ENCODE results near the gene STYXL2. TPM values are rescaled to one million over a fixed set of nuclear protein-coding genes. Genes with fewer than 3 reads are reported as not detected.
A peak's percentile ranks its signal among the peaks of the same experiment; 100 is the strongest.

The STYXL2 gene
- total RNA-seq, 1 donor from 2014 or later: not detected

GRCh38 chr1:167065471-167065870, 28.4 kb upstream of the STYXL2 start:
- Mint-ChIP-seq H3K4me3 (ENCODE audit: low read depth) (no peak overlapping the region), H3K27ac (no peak overlapping the region), H3K36me3 (ENCODE audit: low read depth) (no peaks in the 10 kb centered on the region), H3K9me3 (no peaks in the 10 kb centered on the region), H3K4me1 (ENCODE audit: low read depth) (peaks cover 3% of the 10 kb centered on the region), H3K27me3 (ENCODE audit: low read depth) (peaks cover 7% of the 10 kb centered on the region)
- no peak for DNase-seq (ENCODE audit: low spot score)
- intact Hi-C loops (cut with micrococcal nuclease): loop anchor here (5.0 to 10.0 kb wide), 5 partner anchors 202 to 492 kb away; no protein-coding TSS in a partner anchor

- peak overlapping the region; percentile 41 for H3K4me3 Mint-ChIP-seq (ENCODE audit: low read depth)
- no peaks in the 10 kb centered on the region for H3K9me3 Mint-ChIP-seq
- H3K27ac Mint-ChIP-seq: no peak overlapping the region
- no peaks in the 10 kb centered on the region for H3K36me3 Mint-ChIP-seq (ENCODE audit: low read depth)
- peak; percentile 67 for DNase-seq (ENCODE audit: low spot score)
- H3K27me3 Mint-ChIP-seq (ENCODE audit: low read depth): peaks cover 9% of the 10 kb centered on the region
- H3K4me1 Mint-ChIP-seq (ENCODE audit: low read depth): peaks cover 3% of the 10 kb centered on the region
- intact Hi-C loops (cut with micrococcal nuclease): loop anchor here (1.0 to 10.0 kb wide), 7 partner anchors 58 to 491 kb away; partner anchors contain the start of gene POU2F1
These were observed 27.3 kb upstream of the STYXL2 start for GRCh38 chr1:167066333-167067122.

- intact Hi-C loops (cut with micrococcal nuclease): loop anchor here (2.0 to 10.0 kb wide), 6 partner anchors 57 to 489 kb away; no protein-coding TSS in a partner anchor
These were observed 26.0 kb upstream of the STYXL2 start for GRCh38 chr1:167067904-167068303.

GRCh38 chr1:167068761-167069160, 25.1 kb upstream of the STYXL2 start:
- no peaks in the 10 kb centered on the region for H3K9me3 Mint-ChIP-seq
- H3K27ac Mint-ChIP-seq: no peak overlapping the region
- intact Hi-C loops (cut with micrococcal nuclease): loop anchor here (5.0 to 10.0 kb wide), 5 partner anchors 199 to 489 kb away; no protein-coding TSS in a partner anchor
- H3K4me3 Mint-ChIP-seq (ENCODE audit: low read depth): no peak overlapping the region
- H3K27me3 Mint-ChIP-seq (ENCODE audit: low read depth): peaks cover 9% of the 10 kb centered on the region
- H3K36me3 Mint-ChIP-seq (ENCODE audit: low read depth): no peaks in the 10 kb centered on the region
- peaks cover 3% of the 10 kb centered on the region for H3K4me1 Mint-ChIP-seq (ENCODE audit: low read depth)
- no peak for DNase-seq (ENCODE audit: low spot score)

More at GRCh38 chr1:167067904-167068303, 26.0 kb upstream of the STYXL2 start:
- Mint-ChIP-seq H3K9me3 (no peaks in the 10 kb centered on the region), H3K27me3 (ENCODE audit: low read depth) (peaks cover 9% of the 10 kb centered on the region), H3K27ac (no peak overlapping the region), H3K4me1 (ENCODE audit: low read depth) (peaks cover 3% of the 10 kb centered on the region), H3K36me3 (ENCODE audit: low read depth) (no peaks in the 10 kb centered on the region), H3K4me3 (ENCODE audit: low read depth) (no peak overlapping the region)
- DNase-seq (ENCODE audit: low spot score): no peak

- intact Hi-C loops (cut with micrococcal nuclease): no loop called here
- H3K27me3 Mint-ChIP-seq (ENCODE audit: low read depth): peaks cover 9% of the 10 kb centered on the region
- H3K4me3 Mint-ChIP-seq (ENCODE audit: low read depth): no peak overlapping the region
- H3K4me1 Mint-ChIP-seq (ENCODE audit: low read depth): peaks cover 16% of the 10 kb centered on the region
- no peaks in the 10 kb centered on the region for H3K36me3 Mint-ChIP-seq (ENCODE audit: low read depth)
- H3K27ac Mint-ChIP-seq: no peak overlapping the region
- DNase-seq (ENCODE audit: low spot score): no peak
- no peaks in the 10 kb centered on the region for H3K9me3 Mint-ChIP-seq
These were observed 22.6 kb upstream of the STYXL2 start for GRCh38 chr1:167071286-167071685.

GRCh38 chr1:167076136-167076710, 17.7 kb upstream of the STYXL2 start:
- intact Hi-C loops (cut with micrococcal nuclease): no loop called here
- Mint-ChIP-seq H3K27me3 (ENCODE audit: low read depth) (peaks cover 16% of the 10 kb centered on the region), H3K36me3 (ENCODE audit: low read depth) (no peaks in the 10 kb centered on the region), H3K4me1 (ENCODE audit: low read depth) (peaks cover 16% of the 10 kb centered on the region), H3K4me3 (ENCODE audit: low read depth) (no peak overlapping the region), H3K27ac (no peak overlapping the region), H3K9me3 (no peaks in the 10 kb centered on the region)
- DNase-seq (ENCODE audit: low spot score): no peak

GRCh38 chr1:167077128-167077867, 16.6 kb upstream of the STYXL2 start:
- Mint-ChIP-seq H3K36me3 (ENCODE audit: low read depth) (no peaks in the 10 kb centered on the region), H3K9me3 (no peaks in the 10 kb centered on the region), H3K4me1 (ENCODE audit: low read depth) (peaks cover 16% of the 10 kb centered on the region), H3K27ac (no peak overlapping the region), H3K4me3 (ENCODE audit: low read depth) (no peak overlapping the region), H3K27me3 (ENCODE audit: low read depth) (peaks cover 22% of the 10 kb centered on the region)
- intact Hi-C loops (cut with micrococcal nuclease): no loop called here
- DNase-seq (ENCODE audit: low spot score): no peak

GRCh38 chr1:167077868-167078210, 16.0 kb upstream of the STYXL2 start:
- H3K27me3 Mint-ChIP-seq (ENCODE audit: low read depth): peaks cover 22% of the 10 kb centered on the region
- H3K9me3 Mint-ChIP-seq: no peaks in the 10 kb centered on the region
- intact Hi-C loops (cut with micrococcal nuclease): no loop called here
- H3K27ac Mint-ChIP-seq: no peak overlapping the region
- H3K36me3 Mint-ChIP-seq (ENCODE audit: low read depth): no peaks in the 10 kb centered on the region
- peaks cover 16% of the 10 kb centered on the region for H3K4me1 Mint-ChIP-seq (ENCODE audit: low read depth)
- no peak for DNase-seq (ENCODE audit: low spot score)
- no peak overlapping the region for H3K4me3 Mint-ChIP-seq (ENCODE audit: low read depth)

- Mint-ChIP-seq H3K27ac (no peak overlapping the region), H3K4me1 (ENCODE audit: low read depth) (no peaks in the 10 kb centered on the region), H3K4me3 (ENCODE audit: low read depth) (no peak overlapping the region), H3K27me3 (ENCODE audit: low read depth) (peaks cover 22% of the 10 kb centered on the region), H3K36me3 (ENCODE audit: low read depth) (no peaks in the 10 kb centered on the region), H3K9me3 (no peaks in the 10 kb centered on the region)
- intact Hi-C loops (cut with micrococcal nuclease): no loop called here
- DNase-seq (ENCODE audit: low spot score): no peak
These were observed 12.2 kb upstream of the STYXL2 start for GRCh38 chr1:167081594-167082156.

- H3K27ac Mint-ChIP-seq: no peak overlapping the region
- no peak overlapping the region for H3K4me3 Mint-ChIP-seq (ENCODE audit: low read depth)
- no peak for DNase-seq (ENCODE audit: low spot score)
- no peaks in the 10 kb centered on the region for H3K9me3 Mint-ChIP-seq
- no peaks in the 10 kb centered on the region for H3K4me1 Mint-ChIP-seq (ENCODE audit: low read depth)
- H3K27me3 Mint-ChIP-seq (ENCODE audit: low read depth): peaks cover 20% of the 10 kb centered on the region
- no peaks in the 10 kb centered on the region for H3K36me3 Mint-ChIP-seq (ENCODE audit: low read depth)
- intact Hi-C loops (cut with micrococcal nuclease): no loop called here
These were observed 11.3 kb upstream of the STYXL2 start for GRCh38 chr1:167082511-167083027.

- H3K27ac Mint-ChIP-seq: no peak overlapping the region
- intact Hi-C loops (cut with micrococcal nuclease): no loop called here
- DNase-seq (ENCODE audit: low spot score): no peak
- peaks cover 20% of the 10 kb centered on the region for H3K27me3 Mint-ChIP-seq (ENCODE audit: low read depth)
- H3K4me1 Mint-ChIP-seq (ENCODE audit: low read depth): no peaks in the 10 kb centered on the region
- H3K4me3 Mint-ChIP-seq (ENCODE audit: low read depth): no peak overlapping the region
- no peaks in the 10 kb centered on the region for H3K36me3 Mint-ChIP-seq (ENCODE audit: low read depth)
- H3K9me3 Mint-ChIP-seq: no peaks in the 10 kb centered on the region
These were observed 10.7 kb upstream of the STYXL2 start for GRCh38 chr1:167083066-167083665.

- Mint-ChIP-seq H3K4me3 (ENCODE audit: low read depth) (no peak overlapping the region), H3K9me3 (no peaks in the 10 kb centered on the region), H3K4me1 (ENCODE audit: low read depth) (no peaks in the 10 kb centered on the region), H3K36me3 (ENCODE audit: low read depth) (no peaks in the 10 kb centered on the region), H3K27me3 (ENCODE audit: low read depth) (peaks cover 18% of the 10 kb centered on the region), H3K27ac (no peak overlapping the region)
- intact Hi-C loops (cut with micrococcal nuclease): no loop called here
- no peak for DNase-seq (ENCODE audit: low spot score)
These were observed 10.0 kb upstream of the STYXL2 start for GRCh38 chr1:167083871-167084270.

Data from activated T-helper 2 cell treated with anti-CD3 and anti-CD28 coated beads, Interferon-gamma antibody, Interleukin-2, Interleukin-4, amounts not matched to agents 10 μg/mL and 5 μg/mL and 100 μg/mL, durations not matched to agents 14 hours and 24 hours and 36 hours (primary cell).